Right forelimb (tissue), 1 donor: ENCODE results near the gene MCTP2.

Source experiments
- DNase-seq: peaks from one replicate; pipeline ENCODE4 v3.0.0-alpha.2; 2018

The MCTP2 gene

GRCh38 chr15:94360251-94360685 lies 128.9 kb downstream of the MCTP2 start:
- no peak for DNase-seq

DNA sequence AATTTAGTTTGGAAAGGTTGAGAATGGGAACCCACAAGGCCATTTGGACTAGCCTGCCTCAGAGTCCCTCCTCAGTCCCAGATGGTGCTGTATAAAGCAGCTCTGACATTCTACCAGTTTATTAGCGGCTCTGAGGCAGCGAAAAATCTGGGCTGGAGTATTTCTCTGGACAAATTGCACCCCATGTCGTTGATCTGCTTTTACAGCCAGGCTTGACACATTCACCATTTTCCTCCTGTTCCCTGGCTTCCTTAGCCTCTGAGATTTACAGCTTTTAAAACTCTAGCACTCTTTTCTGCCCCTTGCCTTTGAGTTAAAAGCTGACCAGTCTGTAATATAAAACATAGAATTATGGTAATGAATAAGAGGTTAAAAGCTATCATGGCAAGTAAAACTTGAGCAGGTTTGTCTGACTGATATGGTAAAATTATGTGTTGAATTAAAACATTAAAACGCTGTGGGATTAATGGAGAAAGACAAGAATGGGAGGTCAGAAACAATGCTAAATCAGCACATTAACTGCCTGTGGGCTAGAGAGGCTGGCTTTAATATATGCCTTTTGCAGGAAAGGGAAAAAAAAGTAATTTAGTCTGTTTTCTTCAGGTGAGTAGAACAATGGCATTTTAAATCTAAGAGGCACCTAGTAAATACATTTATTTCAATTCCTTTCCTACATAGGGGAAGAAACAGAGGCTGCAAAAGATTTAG lies 131.2 kb downstream of the MCTP2 start:
- no peak for DNase-seq

GRCh38 chr15:94363382-94363781 lies 132.0 kb downstream of the MCTP2 start:
- no peak for DNase-seq

GRCh38 chr15:94366781-94367180 lies 135.4 kb downstream of the MCTP2 start:
- DNase-seq = no peak

GRCh38 chr15:94367726-94368535 lies 136.6 kb downstream of the MCTP2 start:
- no peak for DNase-seq

DNA sequence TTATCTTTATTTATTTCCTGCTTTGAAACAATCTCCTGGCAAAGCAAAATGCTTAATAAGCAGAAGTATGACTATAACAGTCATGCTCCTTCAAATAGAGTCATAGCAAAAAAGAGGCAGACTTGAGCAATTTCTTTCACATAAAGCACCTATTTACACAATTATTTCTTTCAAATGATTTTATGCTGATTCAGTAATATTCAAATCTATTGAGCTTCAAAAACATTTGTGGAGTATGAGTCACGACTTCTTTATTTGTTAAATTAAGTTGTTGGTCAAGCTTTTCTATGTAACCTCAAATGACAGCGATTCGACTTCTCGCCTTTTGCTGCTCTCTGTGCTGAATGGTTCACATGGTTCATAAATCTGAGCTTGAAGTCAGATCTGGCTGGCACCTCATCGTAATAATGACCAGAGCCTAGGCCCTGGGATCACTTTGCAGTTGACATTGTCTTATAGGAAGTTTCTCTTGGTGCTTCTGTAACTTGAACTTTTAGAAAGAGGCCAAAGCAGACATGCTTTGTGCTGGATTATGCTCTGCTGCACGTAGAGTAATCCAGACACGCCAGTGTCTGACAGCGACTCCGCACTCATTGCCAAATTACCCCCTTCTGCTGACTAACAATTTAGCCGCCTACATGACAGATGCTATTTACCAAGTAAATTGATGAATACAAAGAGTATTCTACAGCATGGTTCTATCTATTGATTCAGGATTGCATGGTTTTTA lies 139.0 kb downstream of the MCTP2 start:
- no peak for DNase-seq

- no peak for DNase-seq
These were observed 139.6 kb downstream of the MCTP2 start for GRCh38 chr15:94370936-94371285.

GRCh38 chr15:94372821-94373220 lies 141.5 kb downstream of the MCTP2 start:
- no peak for DNase-seq

DNA sequence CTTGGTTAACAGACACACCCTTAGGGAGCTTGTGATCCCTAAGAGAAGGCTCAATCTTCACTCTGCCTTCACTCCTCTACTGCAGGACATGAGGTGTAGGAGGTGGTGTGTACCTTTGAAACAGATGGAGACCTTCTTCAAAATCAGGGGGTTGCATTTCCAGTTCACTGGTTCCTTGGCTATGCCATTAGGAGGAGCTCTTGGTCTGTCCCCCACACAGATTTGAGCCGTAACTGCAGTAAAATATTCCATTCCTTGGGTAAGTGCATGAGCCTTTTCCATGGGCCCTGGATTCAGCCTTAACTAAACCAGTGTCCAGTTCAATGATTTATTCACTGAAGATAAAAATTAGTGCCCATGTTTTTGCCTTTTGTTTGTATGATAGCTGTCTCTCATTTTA lies 144.6 kb downstream of the MCTP2 start:
- DNase-seq = no peak

GRCh38 chr15:94379986-94380385 lies 148.6 kb downstream of the MCTP2 start:
- no peak for DNase-seq

GRCh38 chr15:94380798-94381197 lies 149.4 kb downstream of the MCTP2 start:
- DNase-seq = no peak

DNA sequence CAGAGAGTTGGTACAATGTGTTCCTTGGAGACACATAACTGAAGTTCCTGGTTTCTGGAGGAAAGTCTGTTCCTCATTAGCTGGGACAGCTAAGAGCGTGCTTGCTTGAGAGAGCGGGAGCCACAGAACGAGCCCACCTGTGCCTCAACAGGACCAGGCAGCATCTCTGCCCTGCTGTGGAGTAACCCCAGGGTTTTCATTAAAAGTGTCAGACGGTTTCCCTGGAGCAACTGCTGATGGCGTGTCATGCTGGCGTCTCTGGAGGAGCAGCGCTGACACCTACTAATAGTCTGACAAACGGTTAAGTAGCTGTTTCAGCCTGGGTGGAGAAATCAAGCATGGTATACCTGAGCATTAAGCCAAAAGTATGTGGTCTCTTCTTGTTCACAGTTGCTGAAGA lies 150.0 kb downstream of the MCTP2 start:
- DNase-seq = no peak

- no peak for DNase-seq
These were observed 151.7 kb downstream of the MCTP2 start for GRCh38 chr15:94383041-94383440.

GRCh38 chr15:94383706-94384105 lies 152.3 kb downstream of the MCTP2 start:
- DNase-seq = no peak

DNA sequence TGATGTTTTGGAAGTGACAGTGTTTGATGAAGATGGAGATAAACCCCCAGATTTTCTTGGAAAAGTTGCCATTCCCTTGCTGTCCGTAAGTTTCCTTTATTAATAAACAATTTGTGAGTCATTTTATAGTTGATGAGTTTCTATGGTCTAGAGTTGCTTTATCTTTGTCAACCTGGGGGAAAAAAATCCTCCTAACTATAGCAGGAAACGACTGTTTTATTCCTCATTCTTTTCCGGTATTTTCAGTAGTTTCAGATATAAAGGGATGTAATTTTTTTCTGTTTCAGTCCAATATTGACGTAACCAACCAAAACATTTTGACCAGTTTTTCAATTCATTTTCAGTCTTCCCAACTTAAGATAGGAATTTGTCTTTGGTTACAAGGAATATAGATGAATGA lies 154.1 kb downstream of the MCTP2 start:
- no peak for DNase-seq

GRCh38 chr15:94386351-94386750 lies 155.0 kb downstream of the MCTP2 start:
- no peak for DNase-seq

GRCh38 chr15:94387442-94387841 lies 156.1 kb downstream of the MCTP2 start:
- no peak for DNase-seq

DNA sequence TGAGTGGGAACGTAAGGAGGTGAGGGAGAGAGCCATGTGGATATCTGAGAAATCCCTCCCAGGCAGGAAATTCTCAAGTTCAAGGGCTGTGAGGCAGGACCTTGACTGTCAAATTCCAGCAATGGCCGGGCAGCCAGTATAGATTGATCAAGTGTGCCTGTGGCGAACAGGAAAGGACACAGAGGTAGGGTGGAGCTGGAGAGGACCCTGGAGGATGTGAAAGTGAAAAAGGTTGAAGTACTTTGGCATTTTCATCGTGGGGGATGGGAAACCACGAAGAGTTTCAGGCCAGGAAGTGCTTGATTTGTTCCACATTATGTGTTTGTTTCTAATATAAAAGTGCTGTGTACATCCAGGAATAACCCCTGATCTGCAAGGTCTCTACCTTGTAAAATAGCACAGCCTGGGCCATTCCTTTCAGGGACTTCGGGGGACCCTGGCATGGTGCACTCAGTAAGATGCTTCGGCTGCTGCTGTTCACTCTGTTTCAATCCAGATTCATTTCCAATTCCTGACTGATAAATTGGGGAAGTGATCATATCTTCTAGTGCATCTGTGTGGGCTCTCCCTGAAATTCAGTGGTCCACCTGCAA lies 156.6 kb downstream of the MCTP2 start:
- DNase-seq = no peak

GRCh38 chr15:94395640-94396039 lies 164.3 kb downstream of the MCTP2 start:
- no peak for DNase-seq

- DNase-seq = no peak
These were observed 166.0 kb downstream of the MCTP2 start for GRCh38 chr15:94397337-94397736.

GRCh38 chr15:94398001-94398400 lies 166.6 kb downstream of the MCTP2 start:
- DNase-seq = no peak

DNA sequence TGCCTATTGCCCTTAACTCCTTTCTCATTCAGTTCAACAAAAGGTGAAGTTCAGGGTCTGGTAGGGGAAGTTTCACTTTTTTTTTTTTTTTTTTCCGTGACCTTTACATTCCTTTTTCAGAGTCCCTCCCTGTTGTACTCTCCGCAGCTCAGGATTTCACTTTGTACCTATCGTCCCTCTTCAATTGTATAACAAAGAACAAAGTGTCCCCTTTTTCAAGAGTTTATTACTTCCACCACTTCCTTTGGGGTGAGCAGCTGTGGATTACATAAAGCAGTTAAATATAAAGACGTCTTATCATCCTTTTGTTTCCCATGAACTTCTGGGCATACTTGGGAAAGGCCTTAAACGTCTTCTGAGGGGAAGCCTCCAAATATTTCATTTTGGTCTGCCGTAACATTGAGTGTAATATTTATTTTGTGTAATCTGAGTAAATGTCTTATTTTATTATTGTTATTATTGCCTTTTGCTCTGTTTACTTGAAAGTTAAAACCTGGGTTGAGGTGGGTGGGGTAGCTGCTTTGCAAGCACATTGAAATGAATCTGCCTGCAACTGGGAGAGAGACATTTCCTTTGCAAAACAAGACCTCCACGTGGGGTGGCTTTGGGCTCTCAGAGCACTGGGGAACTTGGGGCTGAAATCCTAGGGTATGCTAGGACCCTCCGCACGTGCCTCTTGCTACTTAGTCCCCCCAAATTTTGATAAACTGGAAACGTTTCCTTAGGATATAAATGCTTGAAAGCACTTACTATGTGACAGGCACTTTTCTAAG lies 169.4 kb downstream of the MCTP2 start:
- no peak for DNase-seq

- DNase-seq = no peak
These were observed 172.0 kb downstream of the MCTP2 start for GRCh38 chr15:94403331-94403730.
